HCEC 1CT (cell line): ENCODE measurements around the gene ZNF12.

Experiments
- DNase-seq: peaks from one replicate; pipeline ENCODE4 v3.0.0-alpha.2; 2017

Gene ZNF12

DNA sequence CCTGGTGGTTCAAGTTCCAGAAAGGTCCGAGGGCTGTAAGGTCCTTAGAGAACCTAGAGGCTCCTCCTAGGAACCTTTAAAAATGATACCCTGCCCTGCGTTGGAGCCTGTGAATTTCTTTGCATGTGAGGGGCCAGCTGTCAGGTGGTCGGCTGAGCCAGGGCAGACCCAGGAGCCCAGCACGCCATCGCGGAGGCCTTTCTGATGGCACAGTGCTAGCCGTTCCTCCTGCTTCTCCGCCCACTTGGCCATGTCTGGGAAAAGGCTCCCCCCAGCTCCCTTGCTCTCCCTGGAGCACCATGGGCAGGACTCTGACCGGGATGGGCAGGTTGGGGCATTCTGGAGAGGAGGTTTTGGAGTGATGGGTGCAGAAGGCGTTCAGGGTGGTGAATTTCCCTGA lies 62.0 kb downstream of the ZNF12 start:
- DNase-seq = no peak

DNA sequence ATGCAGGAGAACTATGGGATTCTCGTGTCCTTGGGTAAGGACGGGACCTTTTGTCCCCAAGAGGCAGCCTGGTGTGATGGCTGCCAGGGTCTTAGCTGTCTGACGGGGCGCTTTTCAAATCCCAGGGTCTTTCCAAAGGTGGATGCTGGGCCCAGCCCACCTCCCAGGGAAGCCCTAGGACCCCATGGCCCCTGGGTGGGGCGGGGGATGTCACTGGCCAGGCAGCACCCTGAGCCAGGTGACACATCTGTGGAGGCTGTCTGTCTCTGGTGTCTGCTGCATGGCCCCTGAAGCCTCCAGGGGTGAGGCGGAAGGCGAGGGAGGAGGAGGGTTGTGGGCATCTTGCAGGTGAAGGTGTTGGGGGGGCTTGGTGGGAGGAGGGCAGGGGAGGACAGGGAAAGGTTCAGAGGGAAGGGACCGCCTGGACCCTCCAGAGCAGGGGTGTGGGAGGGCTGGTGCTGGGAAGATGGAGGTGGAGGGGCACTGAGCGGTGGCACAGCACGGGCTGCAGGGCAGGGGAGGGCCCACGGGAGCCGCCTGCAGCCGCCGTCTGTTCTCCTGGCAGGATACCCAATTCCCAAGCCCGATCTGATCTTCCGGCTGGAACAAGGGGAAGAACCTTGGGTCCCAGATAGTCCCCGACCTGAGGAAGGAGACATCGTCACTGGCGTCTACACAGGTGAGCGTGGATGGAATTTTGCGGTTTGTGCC lies 62.7 kb downstream of the ZNF12 start:
- DNase-seq = no peak

DNA sequence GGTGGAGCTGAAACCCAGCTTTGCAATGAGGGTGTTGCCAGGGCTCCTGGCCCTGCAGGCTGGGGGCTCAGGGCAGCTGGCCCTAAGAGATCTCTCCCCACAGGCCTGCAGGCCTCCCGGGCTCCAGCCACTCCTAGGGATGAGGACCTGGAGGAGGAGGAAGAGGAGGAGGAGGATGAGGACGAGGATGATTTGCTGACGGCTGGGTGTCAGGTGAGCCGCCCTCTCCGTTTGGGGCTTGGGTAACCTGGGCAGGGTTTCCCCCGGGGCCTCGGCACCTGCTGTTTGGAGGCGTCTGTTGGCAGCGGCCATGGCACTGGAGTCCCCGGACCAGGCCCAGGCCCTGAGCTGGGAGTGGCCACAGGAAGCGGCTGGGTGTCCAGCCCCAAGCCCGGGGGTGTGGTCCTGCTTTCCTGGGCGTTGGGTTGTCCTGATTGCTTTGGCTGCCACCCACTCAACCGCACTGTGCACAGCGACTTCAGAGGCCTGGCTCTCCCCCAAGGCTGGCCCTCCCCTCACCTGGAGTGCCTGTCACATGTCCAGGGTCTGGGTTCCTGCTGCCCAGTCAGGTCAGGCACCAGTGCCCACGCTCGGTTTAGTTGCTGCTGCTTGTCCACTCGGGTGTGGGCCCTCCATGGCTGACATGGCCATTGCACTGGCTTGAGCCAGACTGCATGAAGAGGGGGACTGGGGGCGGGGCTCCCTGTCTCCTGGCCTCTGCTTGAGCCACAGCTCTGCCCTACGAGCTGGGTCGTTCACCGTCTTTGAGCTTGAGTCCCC lies 63.7 kb downstream of the ZNF12 start:
- no peak for DNase-seq

DNA sequence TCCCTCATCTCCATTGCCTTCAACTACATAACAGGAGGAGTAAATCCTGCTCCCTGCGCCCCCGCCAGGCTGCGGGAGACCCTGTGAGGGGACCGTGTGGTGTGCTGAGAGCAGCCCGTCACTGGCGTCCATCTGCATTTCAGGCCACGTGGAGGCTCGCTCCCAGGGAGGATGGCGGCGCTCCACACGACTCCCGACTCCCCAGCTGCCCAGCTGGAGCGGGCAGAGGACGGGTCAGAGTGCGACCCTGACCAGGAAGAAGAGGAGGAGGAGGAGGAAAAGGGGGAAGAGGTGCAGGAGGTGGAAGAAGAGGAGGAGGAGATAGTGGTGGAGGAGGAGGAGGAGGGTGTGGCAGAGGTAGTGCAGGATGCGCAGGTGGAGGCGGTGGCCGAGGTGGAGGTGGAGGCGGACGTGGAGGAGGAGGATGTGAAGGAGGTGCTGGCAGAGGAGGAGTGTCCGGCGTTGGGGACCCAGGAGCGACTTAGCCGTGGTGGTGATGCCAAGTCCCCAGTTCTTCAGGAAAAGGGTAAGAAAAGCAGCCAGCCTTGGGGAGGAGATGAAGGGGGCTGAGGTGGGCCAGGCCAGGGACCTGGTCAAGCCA lies 64.4 kb downstream of the ZNF12 start:
- DNase-seq = no peak

DNA sequence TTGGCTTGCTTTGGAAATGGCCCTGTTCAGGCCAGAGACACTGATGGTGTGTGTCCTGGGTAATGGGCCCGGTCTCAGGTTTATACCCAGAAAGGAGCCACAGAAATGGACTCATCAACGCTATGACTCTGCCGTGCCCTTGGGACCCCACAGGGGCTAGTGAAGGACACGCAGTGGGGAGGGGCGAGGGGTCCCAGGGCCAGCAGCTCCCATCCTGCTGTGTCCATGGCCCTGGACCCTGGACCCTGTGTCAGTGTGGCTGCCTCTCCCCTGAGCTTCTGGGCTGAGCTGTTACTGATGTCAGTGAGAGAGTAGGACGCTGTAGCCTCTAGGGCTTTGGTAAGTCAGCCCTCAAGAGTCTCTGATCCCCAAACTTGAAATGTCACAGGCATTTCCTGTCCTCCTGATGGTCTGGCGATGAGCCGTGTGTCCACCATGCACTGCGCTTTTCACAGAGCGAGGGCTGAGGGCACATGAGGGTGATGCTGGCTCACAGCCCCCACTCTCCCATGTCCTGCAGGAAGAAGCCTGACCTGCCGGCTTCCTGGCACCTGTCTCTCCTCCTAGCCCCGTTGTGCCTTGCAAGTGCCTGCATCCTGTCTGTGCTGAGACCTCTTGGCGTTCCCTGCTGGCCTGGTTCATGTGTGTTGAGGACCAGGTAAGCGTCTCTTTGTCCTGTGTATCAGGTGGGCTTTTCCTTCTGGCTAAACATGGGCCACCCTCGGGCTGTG lies 65.3 kb downstream of the ZNF12 start:
- DNase-seq = no peak

DNA sequence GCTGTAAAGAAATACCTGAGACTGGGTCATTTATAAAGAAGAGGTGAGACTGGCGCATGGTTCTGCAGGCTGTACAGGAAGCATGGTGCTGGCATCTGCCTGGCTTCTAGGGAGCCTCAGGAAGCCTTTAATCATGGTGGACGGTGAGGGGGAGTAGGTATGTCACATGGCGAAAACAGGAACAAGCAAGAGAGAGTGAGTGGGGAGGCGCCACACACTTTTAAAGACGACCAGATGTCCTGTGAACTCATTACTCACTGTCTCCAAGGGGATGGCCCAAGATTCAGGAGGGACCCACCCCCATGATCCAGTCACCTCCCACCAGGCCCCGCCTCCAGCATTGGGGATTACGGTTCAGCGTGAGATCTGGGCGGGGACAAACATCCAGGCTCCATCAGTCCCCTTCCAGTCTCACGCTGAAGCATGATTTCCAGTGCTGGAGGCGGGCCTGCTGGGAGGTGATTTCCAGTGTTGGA lies 66.5 kb downstream of the ZNF12 start:
- DNase-seq = no peak

DNA sequence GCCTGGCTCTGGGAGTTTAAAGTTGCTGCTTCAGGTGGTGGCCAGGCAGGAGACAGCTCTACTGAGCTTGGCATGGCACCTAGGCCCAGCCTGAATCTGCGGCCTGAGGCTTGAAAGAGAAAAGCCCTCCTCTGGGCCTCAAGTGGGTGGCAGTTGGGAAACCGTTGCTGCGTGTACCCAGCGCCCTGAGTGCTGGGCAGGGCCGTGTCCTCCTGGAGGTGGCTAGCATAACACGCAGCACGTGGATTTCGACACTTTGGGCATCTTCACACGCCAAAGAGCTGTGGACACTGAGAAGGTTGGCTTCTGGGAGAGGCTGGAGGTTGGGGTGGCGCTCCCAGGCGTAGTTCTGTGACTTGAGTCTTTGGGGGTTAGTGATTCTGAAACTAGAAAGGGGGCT lies 67.1 kb downstream of the ZNF12 start:
- no peak for DNase-seq

DNA sequence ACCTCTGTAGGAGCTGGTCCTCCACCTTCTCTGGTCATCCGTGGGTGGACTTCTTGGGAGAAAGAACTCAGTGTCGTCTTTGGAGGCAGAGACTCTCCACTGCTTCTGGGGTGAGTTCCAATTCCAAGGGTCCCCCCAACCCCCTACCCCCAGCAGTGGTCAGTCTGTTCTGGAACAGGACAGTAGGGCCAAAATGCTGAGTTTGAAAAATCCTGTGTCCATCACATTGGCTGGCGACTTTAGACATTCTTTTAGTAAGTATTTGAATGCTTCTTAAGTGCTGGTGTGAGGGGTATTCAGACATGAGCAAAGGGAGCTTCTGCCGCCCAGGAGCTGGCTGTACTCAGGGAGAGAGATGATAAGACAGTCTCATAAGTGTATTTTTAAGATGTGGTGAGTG lies 67.7 kb downstream of the ZNF12 start:
- DNase-seq = no peak
